Stimulated activated CD4-positive, alpha-beta T cell treated with anti-CD3 and anti-CD28 coated beads, TNF-alpha, amount 100 ng/mL, for 4 hours (primary cell): ENCODE data around the gene ZMIZ1.

Experiments
- DNase-seq, 3 experiments: peaks; one replicate each; pipeline ENCODE4 v3.0.0-alpha.2; 2020; ENCODE audit warnings: low read depth in 3 of 3

Gene ZMIZ1

DNA sequence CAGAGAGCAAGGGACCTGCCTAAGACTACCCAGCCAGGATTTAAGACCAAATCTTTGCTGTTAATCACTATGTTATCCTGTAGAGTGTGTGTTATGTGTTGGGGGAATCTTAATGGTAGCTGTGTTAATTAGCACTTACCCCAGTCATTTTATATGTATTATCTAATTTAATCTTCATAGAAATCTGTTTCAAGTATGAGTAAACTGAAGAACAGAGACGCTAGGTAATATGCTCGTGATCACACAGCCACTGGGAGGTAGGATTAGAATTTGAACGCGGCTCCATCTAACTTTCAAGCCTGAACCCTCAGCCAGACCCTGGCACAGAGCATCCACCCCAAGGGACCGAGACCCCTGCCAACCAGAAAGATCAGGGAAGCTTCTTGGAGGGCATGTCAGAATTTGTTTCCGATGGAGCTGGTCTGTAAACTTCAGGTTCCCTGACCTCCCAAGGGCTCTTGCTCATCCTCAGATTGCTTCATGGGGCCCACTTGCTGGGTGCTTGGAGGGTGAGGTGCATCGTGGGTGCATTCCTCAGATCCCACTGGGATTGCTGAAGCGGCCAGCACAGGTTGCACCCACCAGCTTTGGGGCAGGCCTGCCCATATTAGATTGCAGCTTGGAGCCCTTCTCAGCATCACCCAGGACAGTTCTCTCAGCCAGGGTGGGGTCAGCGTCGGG lies 105.0 kb downstream of the ZMIZ1 start:
- DNase-seq: no peak

GRCh38 chr10:79176052-79176501 lies 107.3 kb downstream of the ZMIZ1 start:
- no peak for DNase-seq

GRCh38 chr10:79176949-79177602 lies 108.3 kb downstream of the ZMIZ1 start:
- no peak for DNase-seq

DNA sequence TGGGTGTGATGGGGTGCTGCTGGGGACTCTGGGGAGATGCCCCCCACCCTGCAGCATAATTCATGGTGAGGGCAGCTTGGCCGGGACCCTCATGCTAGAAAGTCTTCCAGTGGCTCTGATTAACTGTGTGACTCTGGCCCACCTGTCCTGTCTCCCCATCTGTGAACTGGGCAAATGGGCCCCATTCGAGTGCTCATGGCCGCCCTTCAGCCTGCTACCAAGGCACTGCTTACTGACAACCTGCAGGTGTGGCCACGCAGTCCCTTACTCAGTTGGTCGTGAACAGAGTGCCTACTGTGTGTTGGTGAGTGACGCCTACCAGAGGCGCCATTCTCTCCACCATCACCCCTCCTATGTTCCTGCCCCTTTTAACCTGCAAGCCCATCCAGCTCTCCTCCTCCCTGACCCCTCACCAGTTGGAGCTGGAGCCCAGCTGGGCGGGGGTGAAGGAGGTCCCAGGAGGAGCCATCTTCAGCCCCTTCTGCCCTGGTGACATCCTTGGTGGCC lies 109.4 kb downstream of the ZMIZ1 start:
- no peak for DNase-seq

DNA sequence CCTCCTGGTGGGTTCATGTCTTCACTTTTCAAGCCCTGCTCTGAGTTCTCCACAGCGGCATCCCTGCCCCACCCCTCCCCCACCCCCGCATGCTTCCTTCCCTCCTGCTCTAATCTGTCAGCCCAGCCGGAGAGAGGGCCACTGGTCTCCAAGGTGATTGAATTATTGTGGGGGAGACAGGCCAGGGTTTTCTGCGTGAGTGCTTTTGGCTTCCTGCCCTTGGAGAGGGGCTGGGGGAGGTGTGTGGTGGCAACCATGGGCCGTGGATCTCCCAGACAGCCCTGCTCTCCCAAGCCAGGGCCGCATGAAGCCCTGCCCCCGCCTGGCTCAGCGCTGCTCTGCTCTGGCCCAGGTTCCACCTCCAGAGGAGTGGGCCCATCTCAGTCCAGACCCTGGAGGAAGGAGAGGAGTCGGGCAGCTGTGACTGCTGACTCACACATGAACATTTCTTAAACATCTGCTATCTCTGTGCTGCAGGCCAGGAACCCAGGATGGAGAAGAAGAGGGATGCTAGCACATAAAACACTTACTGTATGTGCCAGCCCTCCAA lies 109.9 kb downstream of the ZMIZ1 start:
- DNase-seq: no peak

DNA sequence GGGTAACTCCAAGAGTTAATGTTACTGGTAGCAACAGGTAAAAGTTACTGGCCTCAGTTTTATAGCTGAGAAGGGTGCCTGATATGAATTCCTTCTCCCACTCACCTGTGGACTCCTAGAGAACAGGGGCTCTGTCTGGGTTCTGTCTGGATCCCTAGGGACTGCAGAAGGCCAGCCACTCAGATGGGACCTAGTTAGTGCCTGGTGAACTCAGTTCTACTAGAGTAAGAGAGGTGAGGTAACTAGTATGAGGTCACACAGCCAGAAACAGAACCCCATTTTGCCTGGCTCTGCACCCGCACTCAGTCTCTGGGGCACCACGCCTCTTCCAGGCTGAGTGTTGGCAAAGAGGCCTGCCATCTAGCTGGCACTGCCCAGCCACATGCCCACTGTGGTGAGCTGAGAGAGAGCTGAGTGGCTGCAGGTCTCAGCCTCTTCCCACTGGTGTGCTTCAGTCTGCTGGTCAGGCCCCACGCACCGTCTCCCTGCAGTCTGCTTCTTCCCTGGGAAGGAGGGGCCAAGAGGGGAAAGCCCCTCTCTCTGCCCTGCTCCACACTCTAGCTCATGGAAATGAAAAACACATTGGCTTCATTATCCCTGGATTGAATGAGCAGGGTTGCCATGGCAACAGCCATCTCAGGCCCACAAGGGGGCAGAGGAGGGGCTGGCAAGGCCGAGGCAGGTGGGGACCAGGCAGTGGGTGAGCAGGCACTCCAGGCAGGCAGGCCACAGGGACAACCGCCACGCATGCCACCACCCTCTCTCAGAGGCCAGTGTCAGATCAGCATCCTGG lies 110.6 kb downstream of the ZMIZ1 start:
- no peak for DNase-seq

GRCh38 chr10:79179957-79180309 lies 111.2 kb downstream of the ZMIZ1 start:
- DNase-seq: no peak

GRCh38 chr10:79180414-79181221 lies 111.9 kb downstream of the ZMIZ1 start:
- DNase-seq: no peak

GRCh38 chr10:79181227-79181626 lies 112.5 kb downstream of the ZMIZ1 start:
- no peak for DNase-seq

DNA sequence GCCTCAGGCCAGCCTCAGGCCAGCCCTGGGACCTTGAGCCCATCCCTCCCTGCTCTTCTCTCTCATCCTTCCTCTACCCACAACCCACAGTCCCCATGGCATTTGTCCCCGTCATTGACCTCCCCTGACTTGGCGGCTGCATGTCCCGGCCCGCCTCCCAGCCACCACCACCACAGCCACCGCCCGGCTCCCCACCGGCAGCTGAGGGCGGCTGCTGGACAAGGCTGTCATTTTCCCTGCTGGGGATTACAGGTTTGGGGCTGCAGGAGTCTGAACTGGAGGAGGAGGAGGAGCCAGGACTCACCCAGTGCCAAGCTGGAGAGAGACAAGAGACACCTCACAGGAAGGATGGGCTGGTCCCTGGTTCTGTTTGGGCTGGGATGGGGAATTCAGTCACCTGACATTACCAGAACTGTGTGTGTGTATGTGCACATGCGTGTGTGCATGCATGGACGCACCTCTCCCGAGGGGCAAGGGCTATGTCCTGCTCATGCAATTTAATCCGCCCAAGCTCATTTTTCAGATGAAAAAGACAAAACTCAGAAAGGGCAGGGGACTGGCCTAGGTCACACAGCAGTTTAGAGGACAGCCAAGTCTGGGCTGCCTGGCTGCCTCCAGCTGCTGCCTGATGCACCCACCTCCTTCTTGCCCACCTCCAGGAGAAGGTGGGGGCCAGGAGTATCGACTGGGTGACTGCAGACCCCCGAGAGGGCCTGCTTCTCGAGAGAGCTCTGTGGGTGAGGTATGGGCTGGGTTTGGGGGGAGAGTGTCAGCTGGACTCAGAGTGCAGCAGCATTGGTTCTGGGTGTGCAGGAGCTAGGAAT lies 113.1 kb downstream of the ZMIZ1 start:
- no peak for DNase-seq

- no peak for DNase-seq
Measured at GRCh38 chr10:79182781-79183467, 114.2 kb downstream of the ZMIZ1 start.

DNA sequence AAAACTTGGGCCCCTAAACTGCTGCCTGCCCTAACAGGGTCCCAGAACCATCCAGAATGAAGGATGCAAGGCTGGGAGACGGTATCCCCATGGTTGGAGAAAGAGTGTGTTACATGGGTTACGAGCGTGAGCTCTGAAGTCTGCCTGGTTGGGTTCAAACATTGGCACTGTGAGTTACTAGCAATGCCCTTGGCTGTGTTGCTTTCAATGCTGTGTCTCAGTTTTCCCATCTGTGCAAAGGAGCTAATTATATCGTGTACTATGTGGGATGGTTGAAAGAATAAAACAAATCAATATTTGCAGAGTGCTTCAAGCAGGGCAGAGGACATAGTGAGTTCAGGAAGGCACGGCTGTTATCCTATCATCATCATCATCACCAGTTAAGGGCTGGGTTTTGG lies 114.7 kb downstream of the ZMIZ1 start:
- no peak for DNase-seq

DNA sequence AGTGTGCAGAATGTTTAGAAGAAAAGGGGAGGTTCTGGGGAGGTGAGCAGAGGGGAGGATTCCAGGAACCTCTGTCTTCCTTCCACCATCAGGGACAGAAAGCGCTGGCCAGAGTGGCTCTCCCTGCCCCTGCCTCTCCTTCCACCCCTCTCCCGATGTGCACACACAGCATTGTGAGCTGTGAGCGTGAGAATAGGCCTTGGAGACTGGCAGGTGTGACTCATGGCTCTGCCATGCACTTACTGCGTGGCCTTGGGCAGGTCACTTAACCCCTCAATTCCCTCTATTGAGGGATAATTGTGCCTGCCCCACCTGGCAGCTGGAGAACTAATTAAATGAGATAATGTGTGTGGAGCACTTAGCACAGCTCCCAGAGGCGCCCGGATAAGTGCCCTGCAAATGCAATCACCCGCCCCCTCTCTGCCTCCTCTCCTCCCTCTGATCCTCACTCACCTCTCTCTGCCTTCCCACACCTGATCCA lies 115.4 kb downstream of the ZMIZ1 start:
- no peak for DNase-seq

DNA sequence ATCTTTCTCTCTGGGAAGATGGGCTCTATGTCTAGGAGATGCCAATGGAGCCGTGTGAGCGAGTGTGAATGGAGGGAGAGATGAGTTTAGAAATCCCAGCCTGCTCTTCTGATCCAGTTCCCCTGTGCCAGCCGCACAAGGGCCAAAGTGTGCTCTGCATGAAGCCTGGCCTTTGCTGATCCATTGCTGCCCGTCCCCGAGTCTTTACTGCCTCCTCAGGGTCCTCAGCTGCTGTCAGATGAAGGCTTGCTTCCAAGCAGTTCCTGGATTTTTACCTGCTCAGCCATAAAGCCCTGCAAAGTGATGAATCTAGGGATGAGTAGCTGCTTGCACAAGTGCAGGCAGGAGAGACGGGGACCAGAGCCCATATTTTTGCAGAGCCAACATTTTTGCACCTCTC lies 115.9 kb downstream of the ZMIZ1 start:
- no peak for DNase-seq

DNA sequence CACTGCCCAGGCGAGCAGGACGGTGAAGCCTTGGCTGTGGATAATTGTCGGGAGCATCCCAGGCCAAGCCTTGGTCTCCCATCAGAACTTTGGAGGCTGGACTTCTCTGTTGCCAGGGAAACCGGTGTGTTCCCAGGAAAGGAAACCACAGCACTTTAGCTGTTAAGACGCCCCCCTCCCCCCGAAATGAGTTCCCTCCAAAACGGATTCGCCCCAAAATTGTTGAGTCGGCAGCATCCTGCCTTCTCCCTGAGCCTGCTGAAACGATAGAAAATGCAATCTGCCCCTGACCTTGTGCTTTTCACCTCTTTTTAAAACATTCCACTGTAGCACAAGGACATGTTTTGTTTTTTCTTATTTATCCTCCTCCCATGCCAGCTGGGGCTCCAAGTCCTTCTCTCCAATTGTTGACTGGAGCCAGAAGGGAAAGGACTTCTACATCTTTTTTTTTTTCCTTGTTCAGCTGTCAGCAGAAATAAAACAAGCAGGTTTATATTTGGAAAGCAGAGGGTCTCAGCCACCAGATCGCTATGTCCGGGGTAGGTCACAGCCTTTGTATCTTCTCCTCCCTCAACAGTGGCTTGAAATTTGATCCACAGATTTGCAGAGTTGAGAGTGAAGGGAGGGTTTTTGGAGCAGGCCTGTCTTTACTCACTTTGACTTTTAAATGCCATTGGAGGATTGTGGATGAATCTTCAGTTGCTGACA lies 116.5 kb downstream of the ZMIZ1 start:
- no peak for DNase-seq

DNA sequence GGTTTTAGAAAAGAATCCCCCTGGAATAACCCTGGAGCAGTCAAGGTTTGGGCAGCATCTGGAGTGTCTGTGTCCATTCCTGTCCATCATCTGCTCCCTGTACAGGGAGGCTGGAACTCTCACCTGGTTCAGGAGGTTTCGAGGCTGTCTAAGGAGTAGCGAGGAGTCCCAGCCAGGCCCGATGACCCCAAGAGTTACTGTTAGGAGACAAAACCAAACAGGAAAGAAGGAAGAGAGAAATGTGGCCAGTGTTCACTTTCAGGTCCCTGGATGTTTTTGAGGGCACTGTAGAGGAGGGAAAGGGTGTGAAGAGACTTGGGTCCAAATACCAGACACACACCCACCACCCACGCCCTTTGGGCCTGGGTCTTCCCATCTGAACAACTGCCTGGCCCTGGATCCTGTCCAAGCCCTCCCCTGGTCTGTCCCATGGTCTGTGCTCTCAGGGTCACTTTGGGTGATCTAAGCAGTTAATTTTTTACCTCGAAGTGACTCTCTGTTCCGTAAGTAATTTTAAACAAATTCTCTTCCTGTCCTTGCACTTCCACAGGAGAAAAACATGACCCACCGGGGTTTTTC lies 117.1 kb downstream of the ZMIZ1 start:
- DNase-seq: no peak

GRCh38 chr10:79186486-79187120 lies 117.8 kb downstream of the ZMIZ1 start:
- no peak for DNase-seq
